ENCODE measurements around the gene RHOC. TPM values are rescaled to one million over a fixed set of nuclear protein-coding genes. Genes with fewer than 3 reads are reported as not detected.

RHOC gene
- total RNA-seq, 2 experiments from 2014 or later: 23.1 to 43.3 TPM

DNA sequence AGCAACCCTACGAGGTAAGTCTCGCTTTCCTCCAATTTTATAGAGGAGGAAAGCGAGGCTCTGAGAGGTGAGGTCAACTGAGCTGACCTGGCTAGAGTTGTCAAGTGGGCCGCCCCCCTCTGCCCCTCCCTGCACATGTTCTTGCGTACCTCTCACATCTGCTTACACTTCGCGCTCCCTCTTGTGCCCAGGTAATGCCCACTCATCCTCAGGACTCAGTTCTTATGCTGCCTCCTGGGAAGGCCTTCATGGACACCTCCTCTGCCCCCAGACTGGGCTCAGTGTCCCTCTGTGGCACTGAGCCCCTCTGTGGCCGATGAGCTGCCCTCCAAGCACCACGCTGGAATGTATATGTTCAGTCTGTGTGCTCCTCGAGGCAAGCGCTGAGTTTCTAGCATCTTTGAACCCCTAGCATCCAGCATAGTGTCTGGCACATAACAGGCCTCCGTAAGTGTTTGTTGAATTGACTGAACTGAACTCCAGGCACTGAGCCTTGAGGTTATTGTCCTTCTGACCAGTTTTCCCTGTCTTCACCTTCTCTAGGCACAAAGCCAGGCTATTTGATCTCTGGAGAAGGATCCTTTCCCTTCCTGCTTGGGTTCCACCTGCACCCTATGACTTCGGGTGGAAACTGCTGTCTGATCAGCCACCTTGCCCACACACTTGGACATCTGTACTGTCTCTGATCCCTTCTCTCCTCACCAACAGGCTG, 19.0 kb downstream of the RHOC start:
- intact Hi-C loops (cut with micrococcal nuclease; ENCODE audit: unreplicated experiment): no loop called here
- TF ChIP-seq, protein P1, sequence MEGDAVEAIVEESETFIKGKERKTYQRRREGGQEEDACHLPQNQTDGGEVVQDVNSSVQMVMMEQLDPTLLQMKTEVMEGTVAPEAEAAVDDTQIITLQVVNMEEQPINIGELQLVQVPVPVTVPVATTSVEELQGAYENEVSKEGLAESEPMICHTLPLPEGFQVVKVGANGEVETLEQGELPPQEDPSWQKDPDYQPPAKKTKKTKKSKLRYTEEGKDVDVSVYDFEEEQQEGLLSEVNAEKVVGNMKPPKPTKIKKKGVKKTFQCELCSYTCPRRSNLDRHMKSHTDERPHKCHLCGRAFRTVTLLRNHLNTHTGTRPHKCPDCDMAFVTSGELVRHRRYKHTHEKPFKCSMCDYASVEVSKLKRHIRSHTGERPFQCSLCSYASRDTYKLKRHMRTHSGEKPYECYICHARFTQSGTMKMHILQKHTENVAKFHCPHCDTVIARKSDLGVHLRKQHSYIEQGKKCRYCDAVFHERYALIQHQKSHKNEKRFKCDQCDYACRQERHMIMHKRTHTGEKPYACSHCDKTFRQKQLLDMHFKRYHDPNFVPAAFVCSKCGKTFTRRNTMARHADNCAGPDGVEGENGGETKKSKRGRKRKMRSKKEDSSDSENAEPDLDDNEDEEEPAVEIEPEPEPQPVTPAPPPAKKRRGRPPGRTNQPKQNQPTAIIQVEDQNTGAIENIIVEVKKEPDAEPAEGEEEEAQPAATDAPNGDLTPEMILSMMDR (conservative IDR thresholded peaks at IDR 0.05; ENCODE audit: low read length): no peak
- TF ChIP-seq EZH2phosphoT487 (IDR thresholded peaks at IDR 0.05; ENCODE audit: borderline replicate concordance, low read depth, low read length): no peak
- CTCF ChIA-PET (ENCODE audit: unreplicated experiment): no interaction called here
- H4K20me1 ChIP-seq (ENCODE audit: insufficient read depth, low read length): no peaks in the 10 kb centered on the region
- no peaks in the 10 kb centered on the region for H3K9me2 ChIP-seq (ENCODE audit: insufficient read depth, low read length)
- H3K4me2 ChIP-seq (ENCODE audit: low read length): no peak overlapping the region
- no peaks in the 10 kb centered on the region for H3K9me3 ChIP-seq (ENCODE audit: low read length)
- H3K4me1 ChIP-seq (ENCODE audit: insufficient read depth, low read length, poor library complexity, severe bottlenecking): no peaks in the 10 kb centered on the region
- no peak overlapping the region for H3K27ac ChIP-seq (ENCODE audit: low read depth, low read length, poor library complexity, severe bottlenecking)
- no peak for DNase-seq (ENCODE audit: low spot score)
- H3K36me3 ChIP-seq (ENCODE audit: insufficient read depth, low read length): no peaks in the 10 kb centered on the region
- no peak overlapping the region for H2AFZ ChIP-seq (ENCODE audit: low read length)
- POLR2A ChIA-PET: no interaction called here
- no peak overlapping the region for H3K4me3 ChIP-seq (ENCODE audit: low read depth, low read length, poor library complexity, severe bottlenecking)
- H3K79me2 ChIP-seq (ENCODE audit: insufficient read depth, low read depth, low read length): no peaks in the 10 kb centered on the region
- no TSS peak for BruUV-seq (replicated peaks)

DNA sequence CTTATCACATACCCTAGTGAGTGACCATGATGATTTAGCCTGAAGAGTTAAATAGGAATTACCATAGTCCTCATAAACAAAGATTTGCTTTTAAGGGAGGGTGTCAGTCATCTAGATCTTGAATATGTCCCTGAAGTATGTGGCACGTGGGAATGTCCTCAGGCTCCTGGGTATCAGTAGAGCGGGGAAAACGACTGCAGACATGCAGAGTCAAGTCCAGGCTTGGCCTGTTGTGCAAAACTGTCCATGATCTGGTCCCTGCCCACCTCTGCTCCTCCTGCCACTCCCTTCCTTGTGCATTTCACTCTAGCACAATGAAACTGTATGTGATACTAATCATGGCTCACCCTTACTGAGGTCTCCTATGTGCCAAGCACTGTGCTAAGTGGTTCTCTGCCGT, 19.6 kb downstream of the RHOC start:
- BruUV-seq (replicated peaks): no TSS peak
- intact Hi-C loops (cut with micrococcal nuclease; ENCODE audit: unreplicated experiment): no loop called here
- ChIA-PET CTCF (ENCODE audit: unreplicated experiment) (no interaction called here), POLR2A (no interaction called here)
- H3K9me2 ChIP-seq (ENCODE audit: insufficient read depth, low read length): no peaks in the 10 kb centered on the region
- no peak overlapping the region for H3K4me2 ChIP-seq (ENCODE audit: low read length)
- no peaks in the 10 kb centered on the region for H3K79me2 ChIP-seq (ENCODE audit: insufficient read depth, low read depth, low read length)
- no peak overlapping the region for H3K27ac ChIP-seq (ENCODE audit: low read depth, low read length, poor library complexity, severe bottlenecking)
- no peaks in the 10 kb centered on the region for H3K4me1 ChIP-seq (ENCODE audit: insufficient read depth, low read length, poor library complexity, severe bottlenecking)
- H3K9me3 ChIP-seq (ENCODE audit: low read length): no peaks in the 10 kb centered on the region
- no peaks in the 10 kb centered on the region for H3K36me3 ChIP-seq (ENCODE audit: insufficient read depth, low read length)
- no peak for DNase-seq (ENCODE audit: low spot score)
- H2AFZ ChIP-seq (ENCODE audit: low read length): no peak overlapping the region
- TF ChIP-seq EZH2phosphoT487 (IDR thresholded peaks at IDR 0.05; ENCODE audit: borderline replicate concordance, low read depth, low read length): no peak
- TF ChIP-seq, protein P1 (conservative IDR thresholded peaks at IDR 0.05; ENCODE audit: low read length): no peak
- H4K20me1 ChIP-seq (ENCODE audit: insufficient read depth, low read length): no peaks in the 10 kb centered on the region
- no peak overlapping the region for H3K4me3 ChIP-seq (ENCODE audit: low read depth, low read length, poor library complexity, severe bottlenecking)

DNA sequence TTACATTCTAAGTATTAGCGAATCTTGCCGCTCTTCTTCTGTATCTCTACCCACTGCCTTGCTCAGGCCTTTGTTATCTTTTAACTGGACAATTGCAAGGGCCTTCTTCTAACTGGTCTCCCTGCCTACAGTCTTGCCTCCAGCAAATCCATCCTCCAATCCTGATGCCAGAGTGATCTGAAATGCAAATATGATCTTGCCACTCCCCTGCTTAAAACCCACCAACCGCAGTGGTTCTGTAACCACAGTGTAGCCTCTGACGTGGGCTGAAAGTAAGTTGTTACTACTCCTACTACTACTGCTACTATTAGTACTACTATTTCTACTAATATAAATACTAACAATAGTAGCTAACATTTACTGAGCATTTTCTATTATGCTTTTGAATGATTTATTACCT, 20.1 kb downstream of the RHOC start:
- no peak overlapping the region for H3K4me3 ChIP-seq (ENCODE audit: low read depth, low read length, poor library complexity, severe bottlenecking)
- H4K20me1 ChIP-seq (ENCODE audit: insufficient read depth, low read length): no peaks in the 10 kb centered on the region
- H3K36me3 ChIP-seq (ENCODE audit: insufficient read depth, low read length): no peaks in the 10 kb centered on the region
- ChIA-PET CTCF (ENCODE audit: unreplicated experiment) (no interaction called here), POLR2A (no interaction called here)
- H3K9me3 ChIP-seq (ENCODE audit: low read length): no peaks in the 10 kb centered on the region
- no peaks in the 10 kb centered on the region for H3K79me2 ChIP-seq (ENCODE audit: insufficient read depth, low read depth, low read length)
- H3K9me2 ChIP-seq (ENCODE audit: insufficient read depth, low read length): no peaks in the 10 kb centered on the region
- BruUV-seq (replicated peaks): no TSS peak
- no peak for DNase-seq (ENCODE audit: low spot score)
- no peak overlapping the region for H2AFZ ChIP-seq (ENCODE audit: low read length)
- TF ChIP-seq, protein P1 (conservative IDR thresholded peaks at IDR 0.05; ENCODE audit: low read length): no peak
- TF ChIP-seq EZH2phosphoT487 (IDR thresholded peaks at IDR 0.05; ENCODE audit: borderline replicate concordance, low read depth, low read length): no peak
- H3K27ac ChIP-seq (ENCODE audit: low read depth, low read length, poor library complexity, severe bottlenecking): no peak overlapping the region
- no peaks in the 10 kb centered on the region for H3K4me1 ChIP-seq (ENCODE audit: insufficient read depth, low read length, poor library complexity, severe bottlenecking)
- intact Hi-C loops (cut with micrococcal nuclease; ENCODE audit: unreplicated experiment): no loop called here
- no peak overlapping the region for H3K4me2 ChIP-seq (ENCODE audit: low read length)

All from OCI-LY7 (cell line).